B cell (primary cell): ENCODE data around the gene OCA2. TPM values are rescaled to one million over a fixed set of nuclear protein-coding genes. Genes with fewer than 3 reads are reported as not detected.

Source experiments
- ATAC-seq: fragments of 200-7000 bp; cut with Tn5 transposase; one replicate; pipeline ENCODE4 v1.10.0; 2021; ENCODE audit warnings: low read depth, mild to moderate bottlenecking, moderate number of reproducible peaks, moderate library complexity
- CTCF ChIA-PET: fragments of 350-600 bp; sonication (Branson Sonifier 250); formaldehyde crosslinking; loops from one replicate; lab custom pipeline; 2021; ENCODE audit warnings: antibody characterized with exemption, inconsistent platforms; lab: Charles Lee
- POLR2A ChIA-PET: fragments of 350-600 bp; sonication (Branson Sonifier 250); formaldehyde crosslinking; loops from one replicate; lab custom pipeline; 2021; ENCODE audit warnings: antibody characterized with exemption; lab: Charles Lee
- DNase-seq: peaks from one replicate; pipeline ENCODE4 v3.0.0; 2013
- H2AFZ ChIP-seq: 2 replicates; pipeline ENCODE4 v1.6.1; 2012; ENCODE audit warnings: mild to moderate bottlenecking, low read depth, low read length; ENCODE audit not compliant: insufficient read depth, poor library complexity, severe bottlenecking
- H3K27ac ChIP-seq, 2 donors: 1 replicate in 1 of 2; 2 replicates in 1 of 2; pipeline ENCODE4 v1.5.1; 2012 to 2013; ENCODE audit warnings: low read length in 2 of 2, mild to moderate bottlenecking in 2 of 2, moderate library complexity in 1 of 2
- H3K27me3 ChIP-seq, 4 experiments: fragments of 200-600 bp in 1 of 4; sonication (generic) in 1 of 4; replicated peaks in 1 of 4; 1 replicate in 2 of 4; 2 replicates in 2 of 4; pipeline versions ENCODE4 v1.6.1 to v1.7.0; 2013 to 2016; ENCODE audit warnings: low read length in 3 of 4, mild to moderate bottlenecking in 2 of 4, mixed read lengths in 1 of 4, moderate library complexity in 1 of 4; ENCODE audit not compliant: insufficient read depth in 4 of 4, control insufficient read depth in 3 of 4; ENCODE audit errors: control extremely low read depth in 1 of 4
- H3K36me3 ChIP-seq, 2 experiments: replicated peaks in 1 of 2; 1 replicate in 1 of 2; 2 replicates in 1 of 2; pipeline versions ENCODE4 v1.6.1 to v1.7.1; 2013; ENCODE audit warnings: low read length in 1 of 2; ENCODE audit not compliant: insufficient read depth in 2 of 2, control insufficient read depth in 1 of 2; ENCODE audit errors: control extremely low read depth in 1 of 2, extremely low read depth in 1 of 2
- H3K4me1 ChIP-seq, 2 donors: fragments of 200-600 bp in 1 of 2; sonication (generic) in 1 of 2; 1 replicate in 1 of 2; 2 replicates in 1 of 2; pipeline versions ENCODE4 v1.5.1 to v1.6.1; 2013 to 2017; ENCODE audit warnings: low read length in 2 of 2; ENCODE audit not compliant: control insufficient read depth in 2 of 2, insufficient read depth in 2 of 2
- H3K4me2 ChIP-seq: replicated peaks from 2 replicates; pipeline ENCODE3; 2012; ENCODE audit warnings: mild to moderate bottlenecking, low read depth, low read length; ENCODE audit not compliant: poor library complexity, severe bottlenecking
- H3K4me3 ChIP-seq, 5 experiments: fragments of 200-600 bp in 1 of 5; sonication (generic) in 1 of 5; 1 replicate in 3 of 5; 2 replicates in 2 of 5; pipeline versions ENCODE4 v1.5.1 to v1.7.0; 2011 to 2016; ENCODE audit warnings: low read length in 4 of 5, mild to moderate bottlenecking in 4 of 5, low read depth in 2 of 5, control low read depth in 1 of 5, moderate library complexity in 1 of 5; ENCODE audit not compliant: insufficient read depth in 1 of 5; ENCODE audit errors: control extremely low read depth in 1 of 5, extremely low read depth in 1 of 5
- H3K79me2 ChIP-seq: fragments of 200-600 bp; sonication (generic); one replicate; pipeline ENCODE4 v1.6.0; 2016; ENCODE audit warnings: low read length; ENCODE audit not compliant: control insufficient read depth, insufficient read depth
- H3K9ac ChIP-seq: fragments of 200-600 bp; sonication (generic); 2 replicates; pipeline ENCODE4 v1.6.1; 2017; ENCODE audit warnings: mild to moderate bottlenecking, low read length, moderate library complexity
- H3K9me3 ChIP-seq, 3 donors: one replicate each; pipeline versions ENCODE4 v1.6.1 to v1.7.1; 2013; ENCODE audit warnings: low read length in 2 of 3; ENCODE audit not compliant: control insufficient read depth in 2 of 3, insufficient read depth in 1 of 3; ENCODE audit errors: control extremely low read depth in 1 of 3
- H4K20me1 ChIP-seq: 2 replicates; pipeline ENCODE4 v1.6.0; 2012; ENCODE audit warnings: mild to moderate bottlenecking, low read length; ENCODE audit not compliant: insufficient read depth, control insufficient read depth, poor library complexity, severe bottlenecking
- H3K27ac Mint-ChIP-seq: one replicate; pipeline ENCODE4 v1.8.0; 2021; ENCODE audit warnings: mixed read lengths
- H3K27me3 Mint-ChIP-seq: one replicate; pipeline ENCODE4 v1.8.0; 2021; ENCODE audit warnings: mixed read lengths
- H3K4me1 Mint-ChIP-seq: one replicate; pipeline ENCODE4 v1.8.0; 2021; ENCODE audit warnings: mixed read lengths
- H3K4me3 Mint-ChIP-seq: one replicate; pipeline ENCODE4 v1.8.0; 2021; ENCODE audit warnings: mixed read lengths
- H3K9me3 Mint-ChIP-seq: one replicate; pipeline ENCODE4 v1.8.0; 2022; ENCODE audit warnings: mixed read lengths; ENCODE audit not compliant: insufficient read depth
- EZH2 ChIP-seq: IDR thresholded peaks from 2 replicates; pipeline ENCODE4 v1.6.1; 2012; ENCODE audit warnings: borderline replicate concordance, low read depth, mild to moderate bottlenecking, moderate library complexity, low read length; ENCODE audit not compliant: insufficient read depth, poor library complexity, severe bottlenecking
- WGBS: methylation state at CpG from one replicate; pipeline ENCODE4 v1.1.5; 2013; ENCODE audit warnings: missing lambda C conversion rate; ENCODE audit not compliant: insufficient coverage; 5-methylcytosine and 5-hydroxymethylcytosine counted together
- intact Hi-C: fragments of 100-400 bp; cut with micrococcal nuclease; formaldehyde crosslinking; loops from one replicate; pipeline ENCODE4 v1.10.0; 2022
- polyA plus RNA-seq: library from polyadenylated mRNA; depleted of rRNA; stranded (reverse); fragments of >200 nt; gene quantifications from 2 replicates; pipeline ENCODE4 v1.2.3, GENCODE V29; 2012
- total RNA-seq, 2 donors: library from RNA; stranded (reverse); fragments of 120-200 nt in 1 of 2; gene quantifications; 1 replicate in 1 of 2; 2 replicates in 1 of 2; pipeline versions ENCODE4 v1.2.3 to v1.2.4, GENCODE V29; 2013 to 2022
- TF ChIP-seq, protein P1 (sequence below): fragments of 200-600 bp; IDR thresholded peaks from one replicate; pipeline ENCODE4 v1.8.0; 2022; ENCODE audit warnings: antibody characterized with exemption, mild to moderate bottlenecking

Gene OCA2
- total and polyA plus RNA-seq, 2 donors (not counting 1 experiment from before 2014, with no cell fraction given) = 0.12 TPM; not detected in 1

DNA sequence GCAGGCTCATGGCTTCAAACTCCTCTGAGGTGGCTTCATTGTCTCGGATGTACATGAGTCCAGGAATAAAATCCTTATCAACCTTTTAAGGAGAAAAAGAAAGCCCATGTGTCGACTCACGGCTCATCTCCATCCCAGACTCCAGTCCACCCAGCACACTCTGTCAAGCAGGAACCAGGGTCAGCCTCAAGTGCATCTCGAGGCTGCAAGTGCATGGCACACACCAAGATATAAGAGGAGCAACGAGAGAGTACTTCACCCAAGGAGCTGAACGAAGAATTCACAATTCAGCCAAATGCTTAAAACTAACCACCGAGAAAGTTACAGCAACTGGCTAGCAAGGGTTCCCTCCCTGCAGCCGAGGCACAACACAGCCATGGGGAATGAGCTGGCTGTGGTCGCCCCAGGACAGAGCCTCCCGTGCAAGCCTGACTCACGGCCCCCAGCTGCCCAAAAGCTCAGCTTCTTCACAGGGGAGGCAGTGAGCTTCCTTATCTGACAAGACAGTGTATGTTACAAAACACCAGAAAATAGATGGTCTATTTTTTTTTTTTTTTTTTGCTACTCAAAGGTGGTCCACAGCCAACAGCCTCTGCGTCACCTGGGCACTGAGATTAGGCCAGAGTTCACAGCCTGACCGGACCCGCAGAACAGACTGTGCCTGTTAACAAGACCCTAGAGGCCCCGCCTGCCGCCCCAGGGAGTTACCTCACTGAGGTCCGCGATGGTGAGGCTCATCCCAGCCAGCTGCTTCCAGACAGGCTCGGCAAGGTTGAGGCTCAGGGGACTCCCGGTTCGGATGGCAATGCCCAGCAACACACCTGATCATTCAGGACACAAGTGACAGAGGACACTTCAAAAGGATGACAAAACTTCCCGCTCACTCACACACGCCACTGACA, 15.9 kb upstream of the OCA2 start:
- TF ChIP-seq, protein P1, sequence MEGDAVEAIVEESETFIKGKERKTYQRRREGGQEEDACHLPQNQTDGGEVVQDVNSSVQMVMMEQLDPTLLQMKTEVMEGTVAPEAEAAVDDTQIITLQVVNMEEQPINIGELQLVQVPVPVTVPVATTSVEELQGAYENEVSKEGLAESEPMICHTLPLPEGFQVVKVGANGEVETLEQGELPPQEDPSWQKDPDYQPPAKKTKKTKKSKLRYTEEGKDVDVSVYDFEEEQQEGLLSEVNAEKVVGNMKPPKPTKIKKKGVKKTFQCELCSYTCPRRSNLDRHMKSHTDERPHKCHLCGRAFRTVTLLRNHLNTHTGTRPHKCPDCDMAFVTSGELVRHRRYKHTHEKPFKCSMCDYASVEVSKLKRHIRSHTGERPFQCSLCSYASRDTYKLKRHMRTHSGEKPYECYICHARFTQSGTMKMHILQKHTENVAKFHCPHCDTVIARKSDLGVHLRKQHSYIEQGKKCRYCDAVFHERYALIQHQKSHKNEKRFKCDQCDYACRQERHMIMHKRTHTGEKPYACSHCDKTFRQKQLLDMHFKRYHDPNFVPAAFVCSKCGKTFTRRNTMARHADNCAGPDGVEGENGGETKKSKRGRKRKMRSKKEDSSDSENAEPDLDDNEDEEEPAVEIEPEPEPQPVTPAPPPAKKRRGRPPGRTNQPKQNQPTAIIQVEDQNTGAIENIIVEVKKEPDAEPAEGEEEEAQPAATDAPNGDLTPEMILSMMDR = no peak
- TF ChIP-seq EZH2 = no peak
- no peaks in the 10 kb centered on the region for H3K9me3 Mint-ChIP-seq
- intact Hi-C loops = no loop called here
- Histone ChIP-seq H3K9ac (no peak overlapping the region), H3K4me3 (no peak overlapping the region), H3K27me3 (no peaks in the 10 kb centered on the region), H2AFZ (no peak overlapping the region), H4K20me1 (no peaks in the 10 kb centered on the region), H3K36me3 (peaks cover 3 to 49% of the 10 kb centered on the region in 2 experiments), H3K4me1 (no peaks in the 10 kb centered on the region), H3K4me2 (no peak overlapping the region), H3K79me2 (no peaks in the 10 kb centered on the region), H3K9me3 (no peaks in the 10 kb centered on the region), H3K27ac (no peak overlapping the region)
- 98% methylated on average over 20 of the region's 23 CpGs for WGBS
- no peak for ATAC-seq
- POLR2A ChIA-PET = interaction anchor here (0.6 kb wide), 1 partner anchor 22 kb away, joined by 3 read pairs; no protein-coding TSS in a partner anchor
- no peak overlapping the region for H3K4me3 Mint-ChIP-seq
- H3K4me1 Mint-ChIP-seq = no peaks in the 10 kb centered on the region
- no peak for DNase-seq
- no peak overlapping the region for H3K27ac Mint-ChIP-seq
- CTCF ChIA-PET = interaction anchor here (0.7 to 2.7 kb wide), 4 partner anchors 8 to 444 kb away, joined by 3 to 13 read pairs (median 4); no protein-coding TSS in a partner anchor
- no peaks in the 10 kb centered on the region for H3K27me3 Mint-ChIP-seq

DNA sequence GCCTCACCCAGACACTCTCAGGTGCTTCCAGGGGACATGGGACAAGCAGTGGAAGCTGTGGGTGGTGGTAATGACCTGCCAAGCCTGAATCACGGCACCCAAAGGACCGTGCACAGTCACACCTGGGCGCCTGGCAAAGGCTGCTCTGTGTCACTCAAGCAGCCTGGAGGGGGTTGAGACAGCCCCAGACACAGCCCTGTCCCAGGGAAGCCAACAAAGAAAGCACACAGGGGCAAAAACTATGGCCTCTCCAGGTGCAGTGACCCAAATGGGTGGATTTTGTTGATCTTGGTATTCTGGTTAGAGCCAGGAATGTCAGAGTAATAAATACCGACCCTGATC, 15.0 kb upstream of the OCA2 start:
- 100% methylated on average over 3 of the region's 4 CpGs for WGBS
- CTCF ChIA-PET = interaction anchor here (0.8 to 1.4 kb wide), 2 partner anchors 9 to 12 kb away, joined by 3 to 6 read pairs; no protein-coding TSS in a partner anchor

More for the DNA sequence above, 15.0 kb upstream of the OCA2 start:
- Mint-ChIP-seq H3K4me1 (no peaks in the 10 kb centered on the region), H3K9me3 (no peaks in the 10 kb centered on the region), H3K27ac (no peak overlapping the region), H3K4me3 (no peak overlapping the region), H3K27me3 (no peaks in the 10 kb centered on the region)
- Histone ChIP-seq H2AFZ (no peak overlapping the region), H3K9me3 (no peaks in the 10 kb centered on the region), H3K27me3 (no peaks in the 10 kb centered on the region), H4K20me1 (no peaks in the 10 kb centered on the region), H3K27ac (no peak overlapping the region), H3K4me3 (no peak overlapping the region), H3K4me1 (no peaks in the 10 kb centered on the region), H3K79me2 (no peaks in the 10 kb centered on the region), H3K4me2 (no peak overlapping the region), H3K9ac (no peak overlapping the region), H3K36me3 (peaks cover 1 to 45% of the 10 kb centered on the region in 2 experiments)
- ATAC-seq (no peak), DNase-seq (no peak)
- POLR2A ChIA-PET = no interaction called here
- intact Hi-C loops = no loop called here
- TF ChIP-seq EZH2 = no peak
- TF ChIP-seq, protein P1 = no peak
